Heart right ventricle (tissue), 16 donors: ENCODE results near the gene CNOT2. TPM values are rescaled to one million over a fixed set of nuclear protein-coding genes. Genes with fewer than 3 reads are reported as not detected.
"Not testable (repeated sequence)": the region's sequence is repeated elsewhere in the genome, so short reads cannot be mapped to it uniquely, and the experiment has no call there.

Experiments used
- ATAC-seq, 8 donors: fragments of 200-7000 bp; cut with Tn5 transposase; one replicate each; pipeline ENCODE4 v1.9.1; 2020; ENCODE audit warnings: mild to moderate bottlenecking in 8 of 8, moderate library complexity in 8 of 8, moderate number of reproducible peaks in 1 of 8
- DNase-seq, 2 donors: peaks; one replicate each; pipeline ENCODE4 v3.0.0-alpha.2; 2020
- H3K27ac ChIP-seq, 10 donors: fragments of 200-600 bp; sonication (generic) in 2 of 10; one replicate each; pipeline versions ENCODE4 v1.5.0 to v1.8.0; 2020 to 2022; ENCODE audit warnings: mild to moderate bottlenecking in 3 of 10
- H3K27me3 ChIP-seq, 7 donors: fragments of 200-600 bp; one replicate each; pipeline ENCODE4 v1.8.0; 2021 to 2022; ENCODE audit warnings: mild to moderate bottlenecking in 2 of 7
- H3K36me3 ChIP-seq, 9 donors: fragments of 200-600 bp; sonication (generic) in 1 of 9; one replicate each; pipeline versions ENCODE4 v1.5.0 to v1.8.0; 2020 to 2022; ENCODE audit warnings: mild to moderate bottlenecking in 2 of 9
- H3K4me1 ChIP-seq, 9 donors: fragments of 200-600 bp; sonication (generic) in 1 of 9; one replicate each; pipeline versions ENCODE4 v1.5.0 to v1.8.0; 2020 to 2022; ENCODE audit warnings: mild to moderate bottlenecking in 4 of 9
- H3K4me3 ChIP-seq, 10 donors: fragments of 200-600 bp; sonication (generic) in 2 of 10; one replicate each; pipeline versions ENCODE4 v1.5.0 to v1.8.0; 2020 to 2022; ENCODE audit warnings: mild to moderate bottlenecking in 7 of 10, moderate library complexity in 2 of 10
- H3K9me3 ChIP-seq, 11 donors: fragments of 200-600 bp in 10 of 11; sonication (generic) in 2 of 11; one replicate each; pipeline versions ENCODE4 v1.5.0 to v1.8.0; 2013 to 2022; ENCODE audit warnings: mild to moderate bottlenecking in 2 of 11, control low read depth in 1 of 11, moderate library complexity in 1 of 11
- WGBS, 2 donors: extraction: QIAGEN DNeasy Blood & Tissue Kit; methylation state at CpG; one replicate each; pipeline ENCODE4 v1.1.7; 2013; ENCODE audit warnings: inconsistent platforms in 1 of 2; 5-methylcytosine and 5-hydroxymethylcytosine counted together
- intact Hi-C, 10 donors: fragments of 100-400 bp; cut with DNase I; formaldehyde crosslinking; loops; one replicate each; pipeline versions ENCODE4 v1.11.1 to v1.14.2; 2022
- polyA plus RNA-seq, 2 donors: library from polyadenylated mRNA; stranded (reverse); fragments of 200-250 nt; gene quantifications; one replicate each; pipeline ENCODE4 v1.2.3, GENCODE V29; 2013
- total RNA-seq, 10 donors: library from RNA; stranded (reverse); fragmentation: NEBNext Ultra II Directional in 3 of 10; extraction: Animal tissue kit (Norgen Biotek cat#: 25700) in 3 of 10; gene quantifications; one replicate each; pipeline versions ENCODE4 v1.2.1 to v1.2.4, GENCODE V29; 2021 to 2023
- TF ChIP-seq, protein P1 (sequence below), 9 donors: fragments of 200-600 bp; sonication (generic) in 2 of 9; IDR thresholded peaks; one replicate each; pipeline versions ENCODE4 v1.5.0 to v1.8.0; 2021 to 2022; ENCODE audit warnings: antibody characterized with exemption in 9 of 9, mild to moderate bottlenecking in 5 of 9, moderate library complexity in 1 of 9
- donor health status: Arrhythmogenic right ventricular cardiomyopathy.
- donor health status: ischemic (EF 13 %, LVEDD 7.1; RV severe dilation, severe dysfunction).
- donor health status: healthy with polysubstance abuse.
- donor health status: DM: no; HTN: yes; CAD: no.
- donor health status: DM: no; HTN: no; CAD: no.
- donor health status: ischemic (EF 25% LVEDD 6.9; RV normal size, moderate dysfunction).
- donor health status: ischemic (EF 25% LVEDD 5.7; RV mildly dilated, moderate dysfunction).
- donor health status: healthy.
- donor health status: DM: yes; HTN: yes; CAD: no.
- donor health status: Ischemic cardiomyopathy.
- donor health status: ischemic (EF 35%, LVEDD 5.7; RV mildly dilated, moderate dysfunction).
- donor health status: nonischemic (EF 11% LVEDD 7.7; RV severe dilation, severe dysfunction).
- donor health status: DM: yes; HTN: yes; CAD: no.
- donor health status: PGD.
- donor health status: ischemic (EF 29% LVEDD 5.4; RV normal size, mild dysfunction).
- donor health status: nonischemic (EF 23%, LVEDD 6.1; RV moderate dilation, normal function).

The CNOT2 gene
- total and polyA plus RNA-seq, 12 donors, result 17.6 to 43.0 (median 35.0) TPM

DNA sequence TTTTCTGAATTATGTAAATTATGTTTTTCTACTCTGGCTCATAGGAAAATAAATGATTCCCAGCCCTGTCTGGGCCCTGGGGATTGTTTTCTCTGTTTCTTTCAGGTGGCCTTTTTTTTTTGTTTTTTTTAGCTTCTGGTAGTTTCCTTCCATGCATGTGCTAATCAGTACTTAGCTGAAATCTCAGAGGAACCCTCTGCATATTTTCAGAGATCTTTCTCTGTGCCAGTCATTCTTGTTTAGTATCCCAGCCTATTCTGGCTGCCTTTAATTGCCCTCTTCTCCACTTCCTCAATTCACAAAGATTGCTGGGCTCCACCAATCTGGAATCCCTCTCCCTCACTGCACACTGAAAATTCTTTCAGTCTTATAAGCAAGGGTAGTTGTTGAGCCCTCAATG lies 46.9 kb downstream of the CNOT2 start:
- DNase-seq (no peak), ATAC-seq (no peak)
- Histone ChIP-seq H3K27me3 (no peaks in the 10 kb centered on the region), H3K4me1 (peaks cover 0 to 24% (median 10%) of the 10 kb centered on the region in 9 donors), H3K4me3 (no peak overlapping the region), H3K36me3 (peaks cover 0 to 33% (median 0%) of the 10 kb centered on the region in 9 donors), H3K27ac (peak overlapping the region in 2 of 10 donors; percentile 8 to 17), H3K9me3 (no peaks in the 10 kb centered on the region)
- TF ChIP-seq, protein P1, sequence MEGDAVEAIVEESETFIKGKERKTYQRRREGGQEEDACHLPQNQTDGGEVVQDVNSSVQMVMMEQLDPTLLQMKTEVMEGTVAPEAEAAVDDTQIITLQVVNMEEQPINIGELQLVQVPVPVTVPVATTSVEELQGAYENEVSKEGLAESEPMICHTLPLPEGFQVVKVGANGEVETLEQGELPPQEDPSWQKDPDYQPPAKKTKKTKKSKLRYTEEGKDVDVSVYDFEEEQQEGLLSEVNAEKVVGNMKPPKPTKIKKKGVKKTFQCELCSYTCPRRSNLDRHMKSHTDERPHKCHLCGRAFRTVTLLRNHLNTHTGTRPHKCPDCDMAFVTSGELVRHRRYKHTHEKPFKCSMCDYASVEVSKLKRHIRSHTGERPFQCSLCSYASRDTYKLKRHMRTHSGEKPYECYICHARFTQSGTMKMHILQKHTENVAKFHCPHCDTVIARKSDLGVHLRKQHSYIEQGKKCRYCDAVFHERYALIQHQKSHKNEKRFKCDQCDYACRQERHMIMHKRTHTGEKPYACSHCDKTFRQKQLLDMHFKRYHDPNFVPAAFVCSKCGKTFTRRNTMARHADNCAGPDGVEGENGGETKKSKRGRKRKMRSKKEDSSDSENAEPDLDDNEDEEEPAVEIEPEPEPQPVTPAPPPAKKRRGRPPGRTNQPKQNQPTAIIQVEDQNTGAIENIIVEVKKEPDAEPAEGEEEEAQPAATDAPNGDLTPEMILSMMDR (IDR thresholded peaks at IDR 0.05), result no peak
- intact Hi-C loops, result no loop called here

DNA sequence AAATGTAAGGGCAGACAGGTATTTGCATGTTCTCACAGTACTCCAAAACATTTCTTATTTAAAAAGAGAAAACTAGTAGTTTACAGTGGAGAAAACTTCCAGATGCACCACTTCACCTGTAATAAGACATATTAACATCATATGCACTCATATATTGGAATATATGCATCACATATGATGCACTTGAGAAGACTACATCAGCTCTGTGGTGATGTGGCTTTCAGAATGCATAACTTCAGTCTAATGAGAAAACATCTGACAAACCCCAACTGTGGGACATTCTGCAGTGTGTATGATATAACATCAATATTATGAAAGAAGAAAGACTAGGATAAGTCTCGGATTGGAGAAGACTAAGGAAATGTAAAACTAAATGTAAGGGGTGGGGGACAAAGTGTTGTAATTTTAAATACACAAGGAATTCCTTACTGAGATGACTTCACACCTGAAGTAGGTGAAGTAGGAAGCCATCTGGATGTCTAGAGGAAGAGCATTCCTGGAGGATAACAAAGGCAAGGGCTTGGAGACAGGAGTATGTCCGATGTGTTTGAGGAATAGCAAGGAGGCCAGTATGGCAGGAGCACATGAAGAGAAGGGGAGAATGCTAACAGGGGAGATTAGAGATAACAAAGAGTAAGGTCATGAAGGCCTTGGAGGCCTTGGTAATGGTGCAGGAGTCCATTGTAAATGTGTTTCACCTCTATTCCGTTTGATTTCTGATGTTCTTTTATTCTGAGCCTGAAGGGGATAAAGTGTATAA lies 49.0 kb downstream of the CNOT2 start:
- Histone ChIP-seq H3K4me1 (peaks cover 0 to 28% (median 10%) of the 10 kb centered on the region in 9 donors), H3K4me3 (no peak overlapping the region), H3K27me3 (no peaks in the 10 kb centered on the region), H3K27ac (no peak overlapping the region), H3K36me3 (peaks cover 0 to 24% (median 0%) of the 10 kb centered on the region in 9 donors), H3K9me3 (no peaks in the 10 kb centered on the region)
- no peak for ATAC-seq
- intact Hi-C loops, result no loop called here
- TF ChIP-seq, protein P1 (IDR thresholded peaks at IDR 0.05), result no peak
- DNase-seq, result no peak
- WGBS, 2 donors, result 85 to 92% methylated on average over 3 of the region's 3 CpGs

DNA sequence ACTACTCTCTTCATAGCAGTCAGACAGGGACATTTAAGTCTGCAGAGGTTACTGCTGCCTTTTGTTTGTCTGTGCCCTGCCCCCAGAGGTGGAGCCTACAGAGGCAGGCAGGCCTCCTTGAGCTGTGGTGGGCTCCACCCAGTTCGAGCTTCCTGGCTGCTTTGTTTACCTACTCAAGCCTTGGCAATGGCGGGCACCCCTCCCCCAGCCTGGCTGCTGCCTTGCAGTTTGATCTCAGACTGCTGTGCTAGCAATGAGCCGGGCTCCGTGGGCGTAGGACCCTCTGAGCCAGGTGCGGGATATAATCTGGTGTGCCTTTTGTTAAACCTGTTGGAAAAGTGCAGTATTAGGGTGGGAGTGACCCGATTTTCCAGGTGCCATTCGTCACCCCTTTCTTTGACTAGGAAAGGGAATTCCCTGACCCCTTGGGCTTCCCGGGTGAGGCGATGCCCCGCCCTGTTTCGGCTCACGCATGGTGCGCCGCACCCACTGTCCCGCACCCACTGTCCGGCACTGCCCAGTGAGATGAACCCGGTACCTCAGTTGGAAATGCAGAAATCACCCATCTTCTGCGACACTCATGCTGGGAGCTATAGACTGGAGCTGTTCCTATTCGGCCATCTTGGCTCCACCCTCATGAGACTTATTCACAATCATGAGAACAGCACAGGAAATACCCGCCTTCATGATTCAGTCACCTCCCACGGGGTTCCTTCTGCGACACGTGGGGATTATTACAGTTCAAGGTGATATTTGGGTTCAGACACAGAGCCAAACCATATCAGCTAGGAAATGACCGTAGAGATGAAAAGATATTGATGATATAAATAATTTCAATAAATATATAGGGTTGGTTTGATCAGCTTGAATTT lies 61.7 kb downstream of the CNOT2 start:
- not testable (repeated sequence) for H3K27me3 ChIP-seq, H3K4me3 ChIP-seq
- Histone ChIP-seq H3K36me3 (peaks cover 0 to 18% (median 0%) of the 10 kb centered on the region in 9 donors), H3K9me3 (peaks cover 0 to 20% (median 0%) of the 10 kb centered on the region in 11 donors), H3K27ac (peak overlapping the region in 2 of 10 donors; percentile 23 to 36), H3K4me1 (peaks cover 0 to 15% (median 0%) of the 10 kb centered on the region in 9 donors)
- intact Hi-C loops, result loop anchor here in 1 of 10 donors (10.0 kb wide), 1 partner anchor 50 kb away; no protein-coding TSS in a partner anchor
- WGBS, 2 donors, result 80 to 88% methylated on average over 24 to 25 of the region's 25 CpGs
- ATAC-seq, result peak in 2 of 8 donors; percentile 46 to 72
- peak in 1 of 2 donors; percentile 11 for DNase-seq

DNA sequence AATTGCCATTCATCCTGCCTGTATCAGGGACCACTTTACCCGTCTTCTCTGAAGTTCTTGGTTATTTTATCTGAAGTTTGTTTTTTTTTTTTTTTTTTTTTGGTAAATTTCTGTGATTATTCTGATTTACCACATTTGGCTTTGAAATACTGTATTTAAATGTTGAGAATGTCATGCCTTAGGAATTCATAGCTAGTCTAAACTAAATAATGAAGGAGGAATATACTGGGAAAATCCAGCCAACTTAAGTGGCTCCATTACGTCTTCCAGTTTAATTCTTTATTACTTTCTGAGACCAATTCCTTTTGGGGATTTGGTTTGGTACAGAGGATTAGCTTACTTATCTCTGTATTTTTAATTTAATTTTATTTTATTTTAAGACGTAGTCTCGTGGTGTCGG lies 62.6 kb downstream of the CNOT2 start:
- WGBS, 2 donors, result 89% methylated on average over 5 of the region's 5 CpGs
- no peaks in the 10 kb centered on the region for H3K27me3 ChIP-seq
- ATAC-seq (no peak), DNase-seq (no peak)
- no peak overlapping the region for H3K4me3 ChIP-seq
- peaks cover 0 to 22% (median 0%) of the 10 kb centered on the region in 9 donors for H3K36me3 ChIP-seq
- peaks cover 0 to 15% (median 0%) of the 10 kb centered on the region in 9 donors for H3K4me1 ChIP-seq
- H3K27ac ChIP-seq, result no peak overlapping the region
- TF ChIP-seq, protein P1 (IDR thresholded peaks at IDR 0.05), result no peak
- peaks cover 0 to 15% (median 0%) of the 10 kb centered on the region in 11 donors for H3K9me3 ChIP-seq
- intact Hi-C loops, result loop anchor here in 1 of 10 donors (10.0 kb wide), 1 partner anchor 51 kb away; no protein-coding TSS in a partner anchor
